ENCODE measurements around the gene CCN5.

Gene CCN5

GRCh38 chr20:44681796-44682566 lies 33.2 kb upstream of the CCN5 start:
- Histone ChIP-seq H3K27me3 (no peaks in the 10 kb centered on the region), H3K4me3 (ENCODE audit: low read depth in 1 of 2, low read length in 1 of 2) (no peak overlapping the region), H3K9me3 (no peaks in the 10 kb centered on the region), H3K4me1 (ENCODE audit: control insufficient read depth in 1 of 2, insufficient read depth in 1 of 2, low read depth in 1 of 2, low read length in 1 of 2) (peaks cover 0 to 18% of the 10 kb centered on the region in 2 experiments), H3K36me3 (no peaks in the 10 kb centered on the region), H3K27ac (no peak overlapping the region)
- TF ChIP-seq, protein P1, sequence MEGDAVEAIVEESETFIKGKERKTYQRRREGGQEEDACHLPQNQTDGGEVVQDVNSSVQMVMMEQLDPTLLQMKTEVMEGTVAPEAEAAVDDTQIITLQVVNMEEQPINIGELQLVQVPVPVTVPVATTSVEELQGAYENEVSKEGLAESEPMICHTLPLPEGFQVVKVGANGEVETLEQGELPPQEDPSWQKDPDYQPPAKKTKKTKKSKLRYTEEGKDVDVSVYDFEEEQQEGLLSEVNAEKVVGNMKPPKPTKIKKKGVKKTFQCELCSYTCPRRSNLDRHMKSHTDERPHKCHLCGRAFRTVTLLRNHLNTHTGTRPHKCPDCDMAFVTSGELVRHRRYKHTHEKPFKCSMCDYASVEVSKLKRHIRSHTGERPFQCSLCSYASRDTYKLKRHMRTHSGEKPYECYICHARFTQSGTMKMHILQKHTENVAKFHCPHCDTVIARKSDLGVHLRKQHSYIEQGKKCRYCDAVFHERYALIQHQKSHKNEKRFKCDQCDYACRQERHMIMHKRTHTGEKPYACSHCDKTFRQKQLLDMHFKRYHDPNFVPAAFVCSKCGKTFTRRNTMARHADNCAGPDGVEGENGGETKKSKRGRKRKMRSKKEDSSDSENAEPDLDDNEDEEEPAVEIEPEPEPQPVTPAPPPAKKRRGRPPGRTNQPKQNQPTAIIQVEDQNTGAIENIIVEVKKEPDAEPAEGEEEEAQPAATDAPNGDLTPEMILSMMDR (IDR thresholded peaks at IDR 0.05) = no peak

DNA sequence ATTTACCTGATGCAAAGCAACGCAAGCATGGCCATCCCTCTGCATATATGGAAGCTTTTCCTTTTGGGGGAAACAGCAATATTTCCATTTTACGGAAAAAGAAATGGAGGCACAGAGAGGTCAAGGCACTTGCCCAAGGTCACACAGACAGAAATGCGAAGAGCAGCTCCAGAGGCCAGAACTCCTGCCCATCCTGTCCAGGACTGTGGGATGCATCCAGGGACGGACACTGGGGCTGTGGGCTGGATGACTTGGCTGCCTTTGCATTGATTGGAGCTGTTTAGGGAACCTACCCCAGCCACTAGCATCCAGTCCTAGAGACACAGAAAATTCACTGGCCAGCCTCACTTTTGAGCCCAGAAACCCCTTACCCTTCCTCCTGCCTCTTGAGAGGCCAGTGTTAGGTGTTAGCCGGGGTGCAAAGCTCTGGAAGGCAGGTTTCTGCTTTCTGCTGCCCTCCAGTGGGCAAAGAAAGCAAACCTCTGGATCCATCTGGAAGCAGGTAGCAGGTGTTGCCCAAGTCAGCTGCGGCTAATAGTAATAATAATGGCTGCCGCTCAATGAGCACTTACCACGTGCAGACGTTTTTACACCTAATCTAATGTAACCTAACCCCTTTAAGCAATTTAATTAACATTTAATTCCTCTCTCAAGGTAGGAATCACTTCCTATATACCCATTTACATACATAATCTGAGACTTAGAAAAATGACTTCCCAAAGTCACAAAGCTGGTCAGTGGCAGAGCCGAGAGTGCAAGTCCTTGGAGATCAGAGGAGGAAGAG lies 31.7 kb upstream of the CCN5 start:
- Histone ChIP-seq H3K4me3 (ENCODE audit: low read depth in 1 of 2, low read length in 1 of 2) (no peak overlapping the region), H3K9me3 (no peaks in the 10 kb centered on the region), H3K36me3 (no peaks in the 10 kb centered on the region), H3K4me1 (ENCODE audit: control insufficient read depth in 1 of 2, insufficient read depth in 1 of 2, low read depth in 1 of 2, low read length in 1 of 2) (peaks cover 0 to 18% of the 10 kb centered on the region in 2 experiments), H3K27ac (no peak overlapping the region), H3K27me3 (no peaks in the 10 kb centered on the region)
- TF ChIP-seq, protein P1 (IDR thresholded peaks at IDR 0.05) = no peak

GRCh38 chr20:44684047-44684967 lies 30.9 kb upstream of the CCN5 start:
- H3K27me3 ChIP-seq = no peaks in the 10 kb centered on the region
- peaks cover 0 to 18% of the 10 kb centered on the region in 2 experiments for H3K4me1 ChIP-seq (ENCODE audit: control insufficient read depth in 1 of 2, insufficient read depth in 1 of 2, low read depth in 1 of 2, low read length in 1 of 2)
- H3K9me3 ChIP-seq = no peaks in the 10 kb centered on the region
- TF ChIP-seq, protein P1 (IDR thresholded peaks at IDR 0.05) = no peak
- no peak overlapping the region for H3K27ac ChIP-seq
- no peak overlapping the region for H3K4me3 ChIP-seq (ENCODE audit: low read depth in 1 of 2, low read length in 1 of 2)
- no peaks in the 10 kb centered on the region for H3K36me3 ChIP-seq

DNA sequence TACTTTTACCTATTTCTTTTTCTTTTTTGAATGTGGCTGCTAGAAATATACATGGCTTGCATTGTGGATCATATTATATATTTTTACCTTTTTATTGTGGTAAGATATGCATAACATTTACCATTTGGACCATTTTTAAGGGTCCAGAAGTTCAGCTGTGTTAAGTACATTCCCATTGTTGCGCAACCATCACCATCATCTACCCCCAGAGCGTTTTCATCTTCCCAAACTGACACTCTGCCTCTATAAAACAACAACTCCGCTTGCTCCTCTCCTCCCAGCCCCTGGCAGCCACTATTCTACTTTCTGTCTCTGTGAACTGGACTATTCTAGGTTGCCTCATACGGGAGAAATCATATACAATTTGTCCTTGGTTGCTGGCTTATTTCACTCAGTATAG lies 28.2 kb upstream of the CCN5 start:
- Histone ChIP-seq H3K36me3 (no peaks in the 10 kb centered on the region), H3K4me3 (ENCODE audit: low read depth in 1 of 2, low read length in 1 of 2) (no peak overlapping the region), H3K4me1 (ENCODE audit: control insufficient read depth in 1 of 2, insufficient read depth in 1 of 2, low read depth in 1 of 2, low read length in 1 of 2) (peaks cover 0 to 18% of the 10 kb centered on the region in 2 experiments), H3K27me3 (no peaks in the 10 kb centered on the region), H3K27ac (no peak overlapping the region), H3K9me3 (no peaks in the 10 kb centered on the region)
- TF ChIP-seq, protein P1 (IDR thresholded peaks at IDR 0.05) = no peak

DNA sequence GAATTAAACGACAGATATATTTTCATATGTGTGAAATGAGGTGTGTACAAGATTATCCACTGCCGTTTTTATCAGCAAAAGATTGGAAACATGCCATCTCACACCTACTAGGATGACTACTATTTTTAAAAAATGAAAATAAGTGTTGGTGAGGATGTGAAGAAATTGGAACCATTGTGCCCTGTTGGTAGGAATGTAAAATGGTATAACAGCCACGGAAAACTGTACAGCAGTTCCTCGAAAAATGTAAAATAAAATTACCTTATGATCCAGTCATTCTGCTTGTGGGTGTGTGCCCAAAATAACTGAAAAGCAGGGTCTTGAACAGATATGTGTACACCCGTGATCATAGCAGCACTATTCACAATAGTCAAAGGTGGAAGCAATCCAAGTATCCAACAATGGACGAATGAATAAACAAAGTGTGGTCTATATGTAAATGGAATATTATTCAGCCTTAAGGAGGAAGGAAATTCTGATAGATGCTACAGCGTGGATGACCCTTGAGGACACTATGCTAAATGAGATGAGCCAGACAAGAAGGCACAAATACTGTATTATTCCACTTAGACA lies 27.0 kb upstream of the CCN5 start:
- H3K27ac ChIP-seq = no peak overlapping the region
- no peaks in the 10 kb centered on the region for H3K9me3 ChIP-seq
- H3K4me3 ChIP-seq (ENCODE audit: low read depth in 1 of 2, low read length in 1 of 2) = no peak overlapping the region
- H3K27me3 ChIP-seq = no peaks in the 10 kb centered on the region
- H3K4me1 ChIP-seq (ENCODE audit: control insufficient read depth in 1 of 2, insufficient read depth in 1 of 2, low read depth in 1 of 2, low read length in 1 of 2) = peaks cover 0 to 18% of the 10 kb centered on the region in 2 experiments
- no peaks in the 10 kb centered on the region for H3K36me3 ChIP-seq
- TF ChIP-seq, protein P1 (IDR thresholded peaks at IDR 0.05) = no peak

Measured in neutrophil (primary cell).